ENCODE data around the gene MAP3K2.
A peak's percentile ranks its signal among the peaks of the same experiment; 100 is the strongest.

Gene MAP3K2

GRCh38 chr2:127347734-127348392 lies 39.9 kb downstream of the MAP3K2 start:
- no peak for DNase-seq

DNA sequence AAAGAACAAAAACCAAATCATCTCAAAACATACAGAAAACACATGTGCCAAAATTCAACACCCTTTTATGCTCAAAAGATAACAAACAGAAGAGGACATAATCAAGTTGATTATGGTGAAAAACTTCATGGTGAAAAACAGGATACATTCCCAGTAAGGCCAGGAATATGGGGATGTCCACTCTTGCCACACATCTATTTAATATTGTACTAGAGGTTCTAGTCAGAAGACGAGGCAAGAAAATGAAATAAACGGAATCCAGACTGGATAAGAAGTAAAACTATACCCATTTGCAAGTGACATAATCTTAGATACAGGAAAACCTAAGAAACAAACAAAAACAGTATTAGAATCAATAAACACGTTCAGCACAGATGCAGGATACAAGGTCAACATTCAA lies 40.8 kb downstream of the MAP3K2 start:
- no peak for DNase-seq

- no peak for DNase-seq
Measured at GRCh38 chr2:127343277-127343676, 44.5 kb downstream of the MAP3K2 start.

- DNase-seq: no peak
Measured at GRCh38 chr2:127342101-127342500, 45.7 kb downstream of the MAP3K2 start.

GRCh38 chr2:127332335-127332734 lies 55.4 kb downstream of the MAP3K2 start:
- DNase-seq: no peak

- DNase-seq: no peak
Measured at GRCh38 chr2:127330753-127331152, 57.0 kb downstream of the MAP3K2 start.

DNA sequence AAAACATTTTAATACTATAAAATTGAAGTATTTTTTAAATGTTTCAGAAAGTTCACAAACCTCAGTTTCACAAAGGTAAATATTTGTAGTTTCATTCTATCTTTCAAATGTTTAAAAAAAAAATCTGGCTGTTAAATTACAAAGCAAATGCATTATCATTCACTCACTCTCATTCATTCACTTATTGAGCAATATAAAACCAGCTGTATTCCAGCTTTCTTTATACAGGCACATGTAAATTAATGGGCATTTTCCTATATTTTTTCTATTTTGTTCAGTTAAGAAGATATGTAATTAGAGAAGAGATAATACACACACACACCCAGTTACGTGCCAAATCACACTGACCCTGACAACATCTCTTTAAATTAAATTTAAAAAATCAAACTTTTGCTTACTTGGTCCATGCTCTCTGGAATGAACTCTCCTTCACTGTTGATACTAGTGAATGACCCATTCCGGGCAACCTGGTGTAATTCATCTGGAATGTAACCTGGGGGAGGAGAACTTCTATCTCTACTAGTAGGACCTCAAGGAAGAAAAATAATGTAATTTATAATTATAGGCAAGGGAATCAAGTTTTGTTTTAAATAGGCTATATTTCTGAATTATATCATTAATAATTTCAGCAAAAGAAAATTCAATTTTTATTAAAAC lies 61.4 kb downstream of the MAP3K2 start:
- DNase-seq: no peak

DNA sequence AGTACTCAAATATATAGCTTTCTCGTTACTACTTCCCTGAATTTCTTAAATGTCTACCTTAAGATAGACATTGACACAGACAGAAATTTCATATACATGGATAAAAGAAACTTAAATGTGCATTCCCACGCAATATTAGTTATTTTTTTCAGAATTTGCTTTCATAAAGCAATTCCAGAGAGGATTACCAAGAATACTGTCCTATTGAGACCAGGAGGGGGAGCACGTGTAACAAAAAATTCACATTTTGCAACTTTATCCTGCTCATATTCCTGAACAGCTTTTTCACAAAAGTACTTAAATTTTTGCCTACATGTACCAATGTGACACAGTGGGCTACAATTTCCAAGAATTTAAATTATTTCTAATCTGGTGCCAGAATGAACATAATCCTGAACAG lies 63.1 kb downstream of the MAP3K2 start:
- DNase-seq: peak; percentile 2 to 11

DNA sequence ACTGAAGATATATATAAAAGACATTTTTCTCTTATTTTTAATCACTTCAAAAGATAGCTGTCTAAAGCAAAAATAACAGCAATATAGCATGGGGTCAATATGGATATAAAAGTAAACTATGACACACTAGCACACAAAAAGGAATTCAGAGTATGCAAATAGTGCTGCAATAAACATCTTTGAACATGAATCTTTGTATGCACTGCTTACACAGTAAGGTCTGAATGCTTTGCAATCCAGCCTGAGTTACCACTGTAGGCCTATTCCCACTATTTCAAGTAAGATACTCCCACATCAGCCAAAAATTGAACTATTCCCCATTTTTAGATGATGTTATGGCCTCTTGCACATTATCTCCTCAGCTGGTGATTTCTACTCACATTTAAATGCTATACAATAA lies 66.5 kb downstream of the MAP3K2 start:
- no peak for DNase-seq

DNA sequence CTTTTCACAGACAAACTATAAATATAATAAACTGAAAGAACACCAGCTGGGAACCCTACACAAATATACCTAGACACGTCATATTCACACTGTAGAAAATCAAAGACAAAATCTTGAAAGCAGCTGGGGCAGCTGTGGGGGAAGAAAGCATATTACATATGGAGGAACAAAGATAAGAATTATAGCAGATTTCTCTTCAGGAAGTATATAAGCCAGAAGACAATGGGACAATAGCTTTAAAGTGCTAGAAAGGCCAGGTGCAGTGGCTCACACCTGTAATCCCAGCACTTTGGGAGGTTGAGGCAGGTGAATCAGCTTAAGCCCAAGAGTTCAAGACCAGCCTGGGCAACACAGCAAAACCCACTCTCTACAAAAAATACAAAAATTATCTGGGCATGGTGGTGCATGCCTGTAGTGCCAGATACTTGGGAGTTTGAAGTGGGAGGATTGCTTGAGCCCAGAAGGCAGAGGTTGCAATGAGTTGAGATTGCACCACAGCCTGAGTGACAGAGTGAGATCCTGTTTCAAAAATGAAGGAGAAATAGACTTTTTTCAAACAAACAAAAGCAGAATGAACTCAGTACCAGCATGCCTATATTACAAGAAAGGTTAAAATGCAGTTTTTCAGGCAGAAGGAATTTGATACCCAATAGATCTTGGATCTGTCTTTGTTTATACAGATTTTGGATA lies 67.0 kb downstream of the MAP3K2 start:
- DNase-seq: no peak

DNA sequence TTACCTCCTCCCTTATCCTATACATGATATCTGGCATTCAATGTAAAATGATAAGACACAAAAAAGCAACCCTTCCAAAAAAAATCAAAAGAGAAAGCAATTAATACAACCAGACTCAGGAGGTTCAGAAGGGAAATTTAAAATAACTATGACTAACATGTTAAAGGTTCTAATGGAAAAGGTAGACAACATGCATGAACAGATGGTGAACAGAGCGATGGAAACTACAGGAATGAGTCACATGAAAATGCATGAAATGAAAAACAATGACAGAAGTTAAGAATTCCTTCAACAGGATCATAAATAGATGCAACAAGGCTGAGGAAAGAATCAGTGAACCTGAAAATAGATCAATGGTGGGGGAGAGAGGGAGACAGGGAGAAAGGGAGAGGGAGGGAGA lies 67.7 kb downstream of the MAP3K2 start:
- DNase-seq: no peak

DNA sequence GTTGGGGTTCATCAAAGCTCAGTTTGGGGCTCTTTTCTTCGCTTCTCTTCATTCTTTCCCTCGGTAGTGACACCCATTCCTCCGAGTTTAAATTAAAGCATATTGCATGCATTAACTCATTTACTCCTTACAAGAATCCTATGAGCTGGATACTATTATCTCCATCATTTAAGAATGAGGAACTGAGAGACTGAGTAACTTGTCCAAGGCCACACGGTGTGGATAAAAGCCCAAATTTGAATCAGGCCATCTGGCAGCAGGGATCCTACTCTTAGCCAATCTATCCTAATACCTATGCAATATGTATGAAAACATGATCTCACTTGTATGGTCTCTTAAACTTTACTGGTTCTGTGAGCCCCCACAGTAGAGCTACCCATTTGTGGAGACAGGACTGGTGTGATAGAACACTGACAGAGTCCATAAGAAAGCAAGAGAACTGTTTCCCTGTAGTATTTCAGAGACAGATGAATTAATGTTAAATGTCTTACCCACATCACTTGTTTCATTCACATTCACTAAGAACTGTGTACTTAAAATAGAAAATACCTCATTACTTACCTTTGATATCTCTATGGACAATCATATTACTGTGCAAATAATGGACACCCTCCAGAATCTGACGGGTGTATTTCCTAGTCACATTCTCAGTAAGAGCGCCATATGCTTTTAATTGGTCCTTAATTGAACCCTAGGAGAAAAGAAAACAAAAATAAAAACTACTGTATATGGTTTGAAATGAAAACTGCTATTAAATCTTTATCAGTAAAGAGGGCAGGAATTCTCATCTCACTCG lies 73.4 kb downstream of the MAP3K2 start:
- DNase-seq: no peak

DNA sequence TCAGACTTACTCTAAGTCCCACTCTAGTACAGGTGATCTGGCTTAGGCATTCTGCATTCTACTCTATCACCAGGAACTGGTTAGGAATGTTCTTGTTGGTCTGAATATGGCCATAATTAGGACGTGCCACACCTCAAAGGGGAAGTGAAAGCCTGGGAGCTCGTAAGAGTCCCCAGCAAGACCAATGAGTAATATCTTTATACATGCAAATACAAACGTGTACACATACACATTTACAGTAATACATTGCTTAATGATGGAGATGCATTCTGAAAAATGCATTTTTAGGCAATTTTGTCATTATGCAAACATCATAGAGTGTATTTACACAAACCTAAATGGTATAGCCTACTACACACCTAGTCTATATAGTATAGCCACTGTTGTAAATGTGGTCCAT lies 74.4 kb downstream of the MAP3K2 start:
- DNase-seq: no peak

DNA sequence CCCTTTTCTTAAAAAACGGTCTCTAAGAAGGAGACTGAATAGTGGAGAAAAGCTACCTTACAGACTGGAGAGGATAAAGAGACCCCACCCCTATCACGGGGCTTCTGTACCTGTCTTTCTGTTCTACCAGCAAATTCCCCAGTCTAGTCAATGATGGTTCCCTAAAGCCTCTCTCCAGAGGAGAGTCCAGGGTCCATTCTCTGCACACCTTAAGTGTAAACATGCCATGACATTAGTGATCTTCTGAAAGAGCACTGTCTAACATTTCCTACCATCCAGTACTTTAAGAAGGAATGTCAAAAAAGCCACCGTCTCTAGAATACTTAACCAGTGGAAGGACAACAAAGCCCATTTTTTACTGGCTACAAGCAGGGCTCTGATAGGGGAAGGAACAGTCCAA lies 76.8 kb downstream of the MAP3K2 start:
- DNase-seq: no peak

GRCh38 chr2:127309468-127309867 lies 78.3 kb downstream of the MAP3K2 start:
- DNase-seq: no peak

DNA sequence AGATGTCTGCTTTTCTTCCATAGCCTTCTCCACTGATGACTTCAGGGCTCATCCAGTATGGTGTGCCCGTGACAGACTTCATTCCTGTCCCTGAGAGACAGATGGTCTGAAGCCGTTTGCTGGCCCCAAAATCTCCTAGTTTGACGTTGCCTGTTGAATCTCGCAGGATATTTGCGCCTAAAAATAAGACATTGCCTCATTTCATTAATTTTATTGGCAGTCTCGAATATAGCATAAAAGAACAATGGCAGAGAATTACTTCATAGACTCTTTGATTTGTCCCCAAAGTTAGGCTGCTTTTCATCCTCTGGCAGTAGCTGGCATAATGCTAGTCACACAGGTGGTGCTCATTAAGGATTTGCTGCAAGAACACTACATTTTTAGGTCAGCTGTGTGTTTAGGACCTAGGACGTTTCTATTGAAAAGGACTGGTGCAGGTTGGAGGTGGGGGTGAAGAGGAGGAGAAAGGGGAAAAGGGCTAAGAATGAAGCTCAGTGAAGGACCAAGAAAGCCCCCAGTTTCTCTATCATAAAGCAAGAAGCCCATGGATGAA lies 79.1 kb downstream of the MAP3K2 start:
- no peak for DNase-seq

- DNase-seq: no peak
Measured at GRCh38 chr2:127305990-127306585, 81.7 kb downstream of the MAP3K2 start.

GRCh38 chr2:127302168-127302567 lies 85.6 kb downstream of the MAP3K2 start:
- DNase-seq: no peak

- peak; percentile 80 to 86 for DNase-seq
Measured at GRCh38 chr2:127293748-127294562, 93.8 kb downstream of the MAP3K2 start, which contains the start of gene ERCC3. TSS of gene ERCC3 (minus strand) at chr2:127294144. CDS start at chr2:127294081, 63 bp downstream.

GRCh38 chr2:127293386-127293747 lies 94.4 kb downstream of the MAP3K2 start:
- DNase-seq: peak in 1 of 2 experiments; percentile 1

DNA sequence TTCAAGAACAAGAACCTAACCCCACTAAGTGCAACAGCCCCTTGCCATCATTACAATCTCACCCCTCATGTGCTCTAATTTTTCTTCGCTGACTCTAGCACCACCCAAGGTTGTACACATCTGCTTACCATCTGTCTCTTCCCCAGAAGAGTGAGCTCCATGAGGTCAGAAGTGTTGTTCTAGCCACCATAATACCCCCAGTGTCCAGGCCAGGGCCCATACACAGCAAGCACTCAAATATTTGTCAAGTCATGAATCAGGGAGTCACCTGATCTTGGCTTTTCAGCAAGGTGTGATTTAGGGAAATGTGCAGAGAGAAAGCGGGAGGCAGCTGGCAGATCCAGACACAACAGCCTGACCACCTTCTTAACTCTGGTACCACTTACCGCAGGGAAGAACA lies 99.5 kb downstream of the MAP3K2 start:
- no peak for DNase-seq

- no peak for DNase-seq
Measured at GRCh38 chr2:127283275-127283674, 104.5 kb downstream of the MAP3K2 start.

Data from SHP77 (cell line).